GM19238 (cell line): ENCODE data around the gene EYS.
"Not testable (repeated sequence)": the region's sequence is repeated elsewhere in the genome, so short reads cannot be mapped to it uniquely, and the experiment has no call there.

Experiments used
- DNase-seq: peaks from one replicate; pipeline ENCODE4 v3.0.0; 2011; ENCODE audit warnings: low spot score; ENCODE audit not compliant: insufficient read length

The EYS gene

DNA sequence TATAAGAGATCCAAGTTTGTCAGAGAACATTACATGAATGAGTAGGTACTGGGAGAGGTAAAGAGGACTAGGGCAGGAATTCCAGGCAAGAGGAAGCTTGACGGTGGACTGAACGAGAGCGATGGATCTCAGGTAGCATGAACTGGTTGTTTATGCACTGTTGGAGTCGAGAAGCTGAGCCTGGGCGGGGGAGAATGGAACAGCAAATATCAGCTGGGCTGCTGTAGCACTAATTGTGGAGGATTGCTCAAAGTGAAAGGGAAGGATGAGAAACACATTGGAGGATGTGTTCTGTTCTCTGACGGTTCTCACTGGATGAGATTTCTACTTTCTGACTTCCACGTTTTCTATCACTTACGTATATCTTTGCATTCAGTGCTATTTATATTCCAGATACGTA is 1907.2 kb downstream of the EYS start:
- no peak for DNase-seq

DNA sequence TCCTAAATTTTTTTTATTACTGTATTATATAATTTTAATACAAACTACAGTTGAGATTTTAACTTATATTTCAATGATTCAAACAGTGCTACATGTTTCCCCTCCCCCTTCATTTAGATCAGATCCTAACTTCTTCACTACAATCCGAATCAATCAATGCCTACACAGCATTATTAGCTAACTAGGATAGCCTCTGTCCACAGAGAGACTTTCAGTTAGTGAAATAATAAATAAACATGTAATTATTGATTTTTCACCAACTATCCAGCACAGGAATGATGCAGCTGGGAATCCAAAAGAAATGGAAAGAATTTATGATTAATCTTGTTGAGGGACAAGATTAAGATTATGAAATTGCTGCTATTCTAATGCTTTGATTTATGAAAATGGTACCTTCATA is 1907.7 kb downstream of the EYS start:
- no peak for DNase-seq

DNA sequence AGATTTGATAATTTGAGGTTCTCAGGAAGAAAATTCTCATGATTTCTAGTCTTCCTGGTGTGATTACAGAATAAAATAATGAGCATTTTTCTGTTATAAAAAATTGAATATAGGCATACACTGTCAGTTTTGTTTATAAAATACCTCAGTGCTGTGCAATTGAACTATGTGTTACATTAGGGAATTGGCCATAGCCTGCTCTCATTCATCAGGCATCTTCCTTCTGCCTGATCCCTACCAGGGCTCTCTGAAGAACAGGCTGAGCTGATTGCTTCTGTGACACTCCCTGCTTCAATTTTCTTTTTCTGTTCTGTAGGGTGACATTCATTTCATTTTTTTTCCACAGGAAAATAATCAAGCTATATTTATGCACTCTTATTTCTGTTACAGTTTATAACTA is 1908.6 kb downstream of the EYS start:
- DNase-seq, result no peak

DNA sequence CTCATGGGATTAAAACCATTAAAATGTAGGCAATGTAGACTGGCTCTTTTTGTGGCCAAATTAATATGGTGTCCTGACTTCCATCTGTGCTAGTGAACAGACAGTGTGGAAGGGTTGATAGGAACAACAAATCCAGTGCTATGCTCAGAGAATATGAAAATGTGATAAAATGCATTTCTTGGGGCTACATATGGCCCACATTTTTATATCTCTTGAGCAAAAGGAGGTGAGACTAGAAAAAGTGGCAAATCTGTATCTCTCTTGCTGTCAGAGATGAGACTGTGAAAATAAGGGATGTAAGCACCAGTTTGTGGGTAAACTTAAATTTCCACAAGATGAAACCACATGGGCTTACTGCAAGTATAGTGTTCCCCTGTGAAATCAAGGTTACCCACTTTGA is 1909.3 kb downstream of the EYS start:
- no peak for DNase-seq

DNA sequence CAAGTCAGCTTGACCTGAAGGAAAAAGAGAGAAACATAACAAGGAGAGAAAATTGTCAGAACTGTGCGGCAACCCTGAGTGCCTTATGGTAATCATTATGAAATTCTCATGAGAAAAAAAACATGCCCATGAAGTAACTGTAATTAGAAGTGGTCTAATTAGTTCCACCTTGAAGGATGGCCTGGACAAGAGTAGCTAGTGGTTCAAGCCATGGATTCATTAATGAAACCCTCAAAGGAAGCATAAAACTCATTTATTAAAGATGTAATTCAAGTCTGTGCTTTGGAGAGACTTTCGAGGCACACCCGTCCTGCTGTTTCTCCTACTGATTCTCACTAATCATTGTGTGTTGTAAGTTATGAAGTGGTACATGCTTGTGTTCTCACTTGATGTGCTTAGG is 1911.2 kb downstream of the EYS start:
- DNase-seq, result no peak

DNA sequence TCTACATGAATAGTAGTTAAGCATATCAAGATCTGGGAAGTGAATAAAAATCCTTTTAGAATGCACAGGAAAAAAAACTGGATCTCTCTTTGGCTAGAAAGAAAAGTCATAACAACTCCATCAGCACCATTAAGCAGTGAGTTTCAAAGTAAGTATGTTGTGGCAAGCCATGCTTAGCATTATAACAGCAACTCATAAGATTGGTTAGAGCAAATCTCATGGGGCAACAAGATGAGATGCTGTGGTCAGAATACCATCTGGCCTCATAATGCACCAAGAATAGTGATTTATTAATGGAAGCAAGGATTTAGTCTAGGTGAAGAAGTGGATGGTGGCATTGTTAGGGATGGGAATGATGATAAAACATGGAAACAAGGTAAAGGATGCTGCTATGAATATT is 1912.0 kb downstream of the EYS start:
- DNase-seq, result no peak

DNA sequence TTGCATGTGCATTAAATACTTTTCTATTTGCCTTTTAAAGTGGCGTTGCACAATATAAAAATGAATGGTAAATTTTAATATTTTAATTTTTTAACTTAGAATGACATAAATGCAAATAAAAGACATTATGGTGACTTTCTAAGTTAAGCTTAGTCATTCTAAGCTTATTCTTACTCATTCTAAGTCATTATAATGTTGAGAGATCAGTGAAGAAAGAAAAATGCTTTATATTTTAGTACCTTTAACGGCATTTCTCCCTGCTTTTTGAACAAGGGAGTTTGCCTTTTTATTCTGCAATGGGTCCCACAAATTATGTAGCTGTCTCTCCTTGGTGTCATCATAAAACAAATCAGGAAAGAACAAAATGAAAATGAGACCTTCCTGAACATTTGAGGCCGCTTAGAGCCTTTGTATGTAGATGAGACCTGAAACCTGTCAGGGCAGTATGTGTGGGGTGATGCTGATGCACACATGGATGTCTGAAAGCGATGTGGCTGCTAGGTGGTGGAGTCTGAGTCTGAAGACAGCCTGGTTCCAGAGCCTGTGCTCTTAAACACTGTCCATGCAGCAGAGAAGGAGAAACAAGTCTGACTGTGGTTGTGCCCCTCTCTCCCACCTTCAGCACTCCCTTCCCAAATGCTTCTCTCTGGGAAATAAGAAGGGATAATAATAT is 1913.4 kb downstream of the EYS start:
- DNase-seq, result no peak

DNA sequence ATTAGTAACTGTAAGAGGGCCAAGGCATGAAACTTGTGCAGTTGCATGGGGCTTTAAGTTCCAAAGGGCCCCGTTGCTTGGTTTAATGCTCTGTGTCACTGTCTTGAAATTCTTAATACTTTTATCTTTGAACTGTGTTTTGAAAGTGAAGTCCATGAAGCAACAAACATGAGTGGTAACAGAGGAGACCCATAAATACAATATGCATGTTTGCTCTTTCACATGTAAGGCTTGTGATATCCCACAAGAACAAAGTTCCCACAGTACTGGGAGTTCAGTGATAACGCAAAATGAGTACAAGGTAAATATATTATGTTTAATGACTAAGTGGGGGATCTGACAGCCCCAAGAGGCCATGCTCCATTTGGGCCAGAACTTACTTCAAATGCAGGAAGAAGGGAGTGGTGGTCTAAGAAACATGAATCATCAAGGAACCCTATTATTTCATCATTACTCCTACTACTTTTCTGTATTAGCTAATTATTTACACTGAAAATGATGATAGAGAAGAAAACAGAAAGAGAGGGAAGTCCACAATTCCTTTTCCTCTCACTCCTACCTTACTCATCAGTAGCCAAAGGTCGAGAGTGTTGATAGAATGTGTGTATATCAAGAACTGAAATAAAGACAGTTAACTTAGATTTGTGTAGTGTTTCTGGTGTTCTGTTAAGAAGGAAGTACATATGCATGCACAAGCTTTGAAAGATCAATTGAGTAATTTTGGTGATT is 1914.1 kb downstream of the EYS start:
- no peak for DNase-seq

DNA sequence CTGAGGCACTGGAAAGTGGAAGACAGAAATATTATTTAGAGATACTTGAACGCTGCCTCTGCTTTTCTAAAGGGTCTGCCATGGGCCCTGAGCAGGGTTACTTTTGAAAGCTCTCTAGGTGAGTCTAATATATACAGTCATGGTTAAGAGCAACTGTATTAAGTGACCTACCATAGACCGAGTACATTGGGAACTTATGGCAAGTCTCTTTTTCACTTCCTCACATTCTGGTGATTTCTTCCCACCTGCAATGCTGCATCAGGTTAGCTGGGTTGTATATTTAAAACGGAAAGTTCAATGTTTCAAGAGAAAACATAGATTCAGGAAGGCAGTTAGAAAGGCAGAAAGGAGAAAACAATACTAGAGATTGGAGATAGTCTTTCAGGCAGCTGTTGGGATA is 1916.7 kb downstream of the EYS start:
- DNase-seq, result no peak

DNA sequence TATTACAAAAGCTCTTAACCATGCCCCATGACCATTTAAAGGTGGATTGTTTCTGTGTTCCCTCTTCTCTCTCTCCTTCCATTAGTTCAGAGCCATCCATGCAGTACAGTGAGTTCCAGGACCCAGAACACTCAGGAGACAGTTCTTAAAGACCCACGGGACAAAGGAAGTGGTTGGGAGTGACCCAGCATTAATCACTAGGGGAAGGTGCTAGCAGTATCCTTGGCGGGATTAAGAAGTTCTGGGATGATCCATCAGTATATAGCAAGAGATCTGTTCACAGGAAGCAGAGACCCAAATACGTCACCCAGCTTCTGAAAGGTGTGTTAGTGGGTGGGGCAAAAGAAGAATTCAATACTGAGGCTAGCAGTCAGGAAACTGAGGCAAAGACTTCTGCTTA is 1917.3 kb downstream of the EYS start:
- DNase-seq, result no peak

DNA sequence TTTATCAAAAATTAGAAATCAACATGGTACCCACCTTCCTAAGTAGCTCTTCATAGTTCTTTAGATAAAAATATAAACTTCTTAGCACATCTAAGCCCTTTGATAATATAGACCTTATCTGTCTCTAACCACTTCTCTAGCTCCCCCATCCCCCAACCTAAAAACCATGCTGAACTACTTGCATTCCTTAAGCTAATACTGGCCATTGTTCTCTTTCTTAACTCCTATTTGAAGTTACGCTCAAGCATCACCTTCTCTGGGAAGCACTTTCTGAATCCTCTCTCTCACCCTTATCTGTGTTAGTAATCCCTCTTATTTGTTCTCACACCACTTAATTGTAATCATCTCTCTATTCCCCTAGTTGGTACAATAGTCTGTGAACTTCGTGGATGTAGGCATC is 1918.5 kb downstream of the EYS start:
- no peak for DNase-seq

DNA sequence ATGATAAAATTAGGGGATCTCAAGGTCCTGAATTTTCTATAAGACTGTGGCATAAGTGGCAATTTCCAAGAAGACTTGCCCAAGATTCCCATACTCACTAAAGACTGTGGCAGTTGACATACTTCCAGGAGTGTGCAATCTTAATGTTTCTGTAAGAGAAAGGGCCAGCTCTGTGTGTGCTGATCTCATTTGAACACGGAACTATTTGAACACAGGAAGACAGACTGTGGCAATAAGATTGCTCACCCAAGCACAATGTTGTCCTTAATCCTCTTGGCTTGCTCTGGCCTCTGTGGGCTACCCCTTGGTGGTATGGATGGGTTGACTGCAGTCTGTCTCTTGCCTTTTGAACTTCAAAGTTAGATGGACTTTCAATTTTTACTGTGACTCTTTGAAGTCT is 1920.0 kb downstream of the EYS start:
- DNase-seq, result no peak

DNA sequence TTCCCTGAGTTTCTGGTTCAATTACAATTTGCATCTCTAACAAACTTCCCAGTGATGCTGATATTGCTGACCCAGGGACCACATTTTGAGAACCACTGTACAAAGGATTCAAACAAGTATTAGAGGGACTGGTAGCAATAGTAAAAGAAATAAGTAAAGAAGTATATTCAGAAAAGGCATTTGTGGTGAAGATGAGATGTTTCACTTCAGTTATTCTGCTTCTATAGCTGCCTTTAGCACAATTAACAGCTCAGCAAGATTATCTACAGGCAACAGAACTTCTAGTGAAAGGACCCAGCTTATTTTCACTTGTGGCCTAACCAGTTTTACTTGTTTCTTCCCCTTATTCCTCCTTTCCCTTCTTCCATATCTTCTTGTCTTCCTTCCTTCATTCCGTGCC is 1922.0 kb downstream of the EYS start:
- no peak for DNase-seq

DNA sequence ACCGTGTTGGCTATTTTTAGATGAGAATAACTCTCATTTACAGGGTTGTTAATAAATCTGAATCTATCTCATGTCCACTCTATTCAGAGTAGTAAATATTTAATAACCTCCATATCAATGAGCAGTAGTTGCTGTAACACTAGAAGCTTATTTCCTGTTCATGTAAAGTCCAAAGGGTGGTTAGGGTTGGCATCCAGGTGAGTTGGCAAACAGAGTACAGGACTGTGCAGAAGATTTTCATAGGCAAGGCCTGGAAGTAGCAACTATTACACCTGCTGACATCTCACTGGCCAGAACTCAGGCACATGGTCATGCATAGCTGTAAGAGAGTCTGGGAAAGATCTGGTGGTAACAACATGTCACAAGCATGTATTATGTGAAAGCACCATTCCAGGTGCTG is 1923.9 kb downstream of the EYS start:
- DNase-seq, result no peak

DNA sequence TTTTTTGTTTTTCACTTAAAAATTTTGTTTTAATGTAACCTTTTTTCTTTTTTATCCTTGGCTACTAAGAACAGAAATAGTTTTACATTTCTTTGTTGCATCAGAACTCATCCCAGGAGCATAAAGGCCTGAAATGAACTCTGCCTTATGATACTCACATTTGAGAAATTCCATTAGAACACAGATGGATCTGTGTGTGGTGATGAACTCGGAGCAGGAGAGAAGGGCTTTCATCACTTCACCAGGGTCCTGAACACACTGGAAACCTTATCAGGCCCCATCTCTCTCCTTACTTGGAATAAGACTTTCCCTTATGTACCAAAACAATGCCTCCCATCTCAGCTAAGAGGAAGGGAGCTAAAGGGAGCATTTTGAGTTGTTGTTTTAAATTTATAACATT is 1932.1 kb downstream of the EYS start:
- DNase-seq, result no peak

DNA sequence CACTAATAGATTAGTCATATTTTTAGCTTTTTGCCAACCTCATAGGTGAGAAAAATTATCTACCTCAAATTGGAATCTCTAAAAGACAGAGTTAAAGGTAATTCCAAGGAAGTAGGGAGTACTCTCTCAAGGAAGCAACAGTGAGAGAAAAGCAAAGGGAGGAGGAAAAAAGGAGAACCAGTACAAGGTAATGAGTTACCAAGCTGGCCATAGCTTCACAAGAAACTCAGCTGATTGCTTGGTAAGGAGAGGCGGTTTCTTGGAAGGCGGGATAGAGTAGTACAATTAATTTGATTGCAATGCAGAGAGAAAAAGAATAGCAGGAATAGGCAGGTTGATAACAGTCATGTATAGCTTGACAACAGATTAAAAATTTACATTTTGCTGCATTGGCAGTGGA is 1933.8 kb downstream of the EYS start:
- DNase-seq, result no peak

DNA sequence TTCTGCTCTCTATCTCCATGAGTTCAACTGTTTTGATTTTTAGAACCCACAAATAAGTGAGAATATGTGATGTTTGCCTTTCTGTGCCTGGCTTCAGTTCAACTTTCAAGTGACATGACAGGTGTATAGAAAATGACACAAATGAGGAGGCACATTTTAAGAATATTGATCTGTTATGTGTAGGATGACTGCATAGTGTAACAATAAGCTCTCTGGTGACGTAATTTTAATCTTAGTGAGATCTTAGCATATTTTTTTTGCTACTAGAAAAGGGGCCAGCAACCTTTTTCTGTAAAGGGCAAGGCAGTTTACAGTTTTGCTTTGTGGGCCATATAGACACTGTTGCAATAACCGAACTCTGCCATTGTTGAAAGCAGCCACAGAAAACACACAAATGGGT is 1941.2 kb downstream of the EYS start:
- no peak for DNase-seq

DNA sequence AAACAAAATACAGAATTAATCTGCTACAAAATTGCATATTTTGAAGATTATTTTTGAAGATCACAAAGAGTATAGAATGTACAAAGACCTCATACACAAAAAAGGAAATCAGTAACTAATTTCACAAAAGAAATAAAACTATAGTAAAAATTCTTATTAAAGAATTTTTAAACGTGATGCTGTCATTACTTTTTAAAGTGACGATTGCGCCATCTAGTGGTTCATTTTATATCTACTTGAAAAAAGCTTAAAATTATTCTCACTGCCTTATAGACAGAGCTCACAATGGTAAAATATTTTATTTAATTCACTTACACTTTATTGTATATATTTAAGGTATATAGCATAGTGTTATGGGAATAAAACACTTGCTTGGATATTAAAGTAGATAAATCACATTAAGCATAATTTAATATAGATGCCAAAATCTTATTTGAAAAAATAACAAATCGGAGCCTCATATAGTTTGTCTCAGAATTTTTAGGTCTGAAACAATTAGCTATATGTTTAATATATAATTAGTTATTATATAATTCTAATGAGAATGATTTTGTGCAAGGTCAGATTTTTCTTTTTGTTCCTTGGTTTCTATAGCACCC is 1942.6 kb downstream of the EYS start:
- DNase-seq, result no peak

DNA sequence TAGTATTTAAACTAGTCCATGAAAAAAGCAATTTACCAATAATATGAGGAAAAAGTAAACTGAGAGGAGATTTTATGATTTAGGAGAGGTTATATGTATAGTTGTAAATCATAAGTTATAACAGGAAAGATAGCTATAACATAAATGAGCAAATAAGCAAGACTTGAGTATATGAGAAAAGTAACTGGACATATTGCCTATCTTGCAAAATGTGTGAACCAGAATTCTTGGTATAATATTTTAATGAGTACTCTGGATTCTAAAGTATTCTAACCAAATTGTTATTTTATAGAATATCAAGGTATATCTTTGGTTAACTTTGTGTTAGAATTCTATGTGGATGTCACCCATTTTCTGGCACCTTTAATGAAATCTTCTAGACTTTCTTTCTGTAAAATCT is 1946.8 kb downstream of the EYS start:
- DNase-seq, result no peak

DNA sequence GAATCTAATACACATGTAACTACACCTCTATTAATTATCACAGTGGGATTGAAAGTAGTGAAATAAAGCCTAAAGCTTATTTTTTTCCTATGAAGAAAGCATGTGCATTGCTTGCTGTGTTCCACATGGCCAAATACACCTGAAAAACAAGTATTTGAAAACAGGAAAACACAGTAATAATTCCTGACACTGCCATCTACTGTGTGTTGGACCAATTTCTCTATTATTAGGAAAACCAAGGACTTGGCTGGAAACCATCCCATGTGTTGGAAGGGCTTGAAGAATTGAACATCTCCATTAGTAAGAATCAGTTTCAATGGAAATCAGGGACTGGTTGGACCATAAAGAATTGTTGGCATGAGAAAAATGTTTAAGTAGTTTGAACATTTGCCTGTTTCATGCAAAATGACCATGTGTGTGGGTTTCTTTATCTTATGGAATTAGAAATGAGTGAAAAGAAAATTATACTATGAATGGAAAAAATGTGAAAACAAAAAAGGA is 1947.4 kb downstream of the EYS start:
- DNase-seq, result no peak

DNA sequence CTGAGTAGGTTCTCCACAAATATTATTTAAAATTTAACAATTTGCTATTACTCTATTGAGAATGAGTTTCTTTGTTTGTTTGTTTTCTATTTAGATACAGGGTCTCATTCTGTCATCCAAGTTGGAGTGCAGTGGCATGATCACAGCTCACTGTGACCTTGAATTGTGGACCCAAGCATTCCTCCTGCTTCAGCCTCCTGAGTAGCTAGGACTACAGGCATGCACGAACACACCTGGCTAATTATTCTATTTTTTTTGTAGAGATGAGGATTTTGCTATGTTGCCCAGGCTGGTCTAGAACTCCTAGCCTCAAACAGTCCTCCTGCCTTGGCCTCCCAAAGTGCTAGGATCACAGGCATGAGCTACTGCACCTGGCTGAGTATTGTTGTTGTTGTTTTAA is 1949.2 kb downstream of the EYS start:
- no peak for DNase-seq

DNA sequence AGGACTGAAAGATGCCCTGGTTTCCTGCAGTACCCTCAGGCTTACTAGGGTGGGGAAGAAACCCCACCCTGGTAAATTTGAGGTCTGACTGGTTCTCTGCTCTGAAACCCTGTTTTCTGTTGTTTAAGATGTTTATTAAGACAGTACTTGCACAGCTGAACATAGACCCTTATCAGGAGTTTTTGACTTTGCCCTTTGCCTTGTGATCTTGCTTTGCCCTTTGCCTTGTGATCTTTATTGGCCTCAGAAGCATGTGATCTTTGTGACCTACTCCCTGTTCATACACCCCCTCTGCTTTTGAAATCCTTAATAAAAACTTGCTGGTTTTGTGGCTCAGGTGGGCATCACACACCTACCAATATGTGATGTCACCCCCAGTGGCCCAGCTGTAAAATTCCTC is 1949.8 kb downstream of the EYS start:
- DNase-seq, result not testable (repeated sequence)

DNA sequence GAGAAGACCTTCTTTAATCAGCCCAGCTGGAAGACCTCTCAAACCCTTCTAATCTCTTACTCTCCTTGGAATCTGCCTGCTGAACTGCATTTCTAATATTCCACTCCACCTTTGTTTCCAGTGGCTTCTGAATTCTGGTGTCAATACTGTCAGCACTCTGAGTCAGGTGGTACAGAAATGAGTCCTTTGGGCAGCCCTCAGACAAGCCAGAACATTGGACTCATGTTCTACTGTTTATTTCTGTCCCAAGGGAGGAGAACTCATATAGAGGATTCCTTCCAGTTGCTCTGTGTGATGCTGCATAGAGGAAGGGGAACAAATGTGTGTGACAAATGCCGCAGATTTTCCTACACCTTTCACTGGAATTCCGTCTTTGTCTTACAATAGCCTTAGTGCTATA is 1956.6 kb downstream of the EYS start:
- DNase-seq, result no peak
